K562 (cell line): Measurements from ENCODE around the gene TMEM143. TPM values are rescaled to one million over a fixed set of nuclear protein-coding genes. Genes with fewer than 3 reads are reported as not detected.

Experiments
- ADNP ChIP-seq: fragments of 200-800 bp; sonication (Bioruptor generic); IDR thresholded peaks from 2 replicates; pipeline ENCODE4 v1.6.1; 2016; ENCODE audit warnings: missing genetic modification characterization, missing compliant biosample characterization
- ATF7 ChIP-seq: fragments of 450-650 bp; IDR thresholded peaks from 2 replicates; pipeline ENCODE4 v1.7.1; 2014; ENCODE audit warnings: mild to moderate bottlenecking, moderate library complexity
- BHLHE40 ChIP-seq: IDR thresholded peaks from 2 replicates; pipeline ENCODE4 v1.6.1; 2011; ENCODE audit warnings: low read length, improper control_type of control experiment
- BRCA1 ChIP-seq, 2 experiments: fragments of 450-650 bp in 1 of 2; sonication (generic) in 1 of 2; formaldehyde crosslinking in 1 of 2; IDR thresholded peaks; 2 replicates each; pipeline versions ENCODE4 v1.5.0 to v1.6.1; 2017 to 2020; ENCODE audit warnings: mild to moderate bottlenecking in 1 of 2, missing genetic modification reagents in 1 of 2
- CC2D1A ChIP-seq: fragments of 450-650 bp; IDR thresholded peaks from 2 replicates; pipeline ENCODE4 v1.6.1; 2017; ENCODE audit warnings: mild to moderate bottlenecking
- CCNT2 ChIP-seq: IDR thresholded peaks from 2 replicates; pipeline ENCODE4 v1.6.1; 2011; ENCODE audit warnings: borderline replicate concordance, low read depth, mild to moderate bottlenecking, moderate library complexity, mixed read lengths, low read length; ENCODE audit not compliant: insufficient read length; ENCODE audit errors: extremely low read depth
- CHCHD3 ChIP-seq: fragments of 250-450 bp; sonication (Bioruptor Pico); IDR thresholded peaks from 2 replicates; pipeline ENCODE4 v2.1.2; 2022; ENCODE audit warnings: mild to moderate bottlenecking
- HDAC2 ChIP-seq: fragments of 450-650 bp; IDR thresholded peaks from 2 replicates; pipeline ENCODE4 v1.6.1; 2016; ENCODE audit warnings: mild to moderate bottlenecking
- NR1H2 ChIP-seq: sonication (generic); formaldehyde crosslinking; IDR thresholded peaks from 2 replicates; pipeline ENCODE4 v1.4.0; 2020; ENCODE audit warnings: mild to moderate bottlenecking, missing genetic modification reagents
- POLR2AphosphoS5 ChIP-seq: IDR thresholded peaks from 2 replicates; pipeline ENCODE4 v1.6.1; 2011; ENCODE audit warnings: mild to moderate bottlenecking, low read depth, low read length, moderate library complexity; ENCODE audit not compliant: control insufficient read depth, insufficient read depth
- RFX1 ChIP-seq: fragments of 450-650 bp; IDR thresholded peaks from 2 replicates; pipeline ENCODE4 v1.6.1; 2016; ENCODE audit warnings: mild to moderate bottlenecking, moderate library complexity
- SRSF3 ChIP-seq: fragments of 200-400 bp; formaldehyde crosslinking; IDR thresholded peaks from 2 replicates; pipeline ENCODE4 v1.6.1; 2016; ENCODE audit warnings: mild to moderate bottlenecking, low read length, moderate library complexity; ENCODE audit not compliant: insufficient read depth
- TRIM28 ChIP-seq: fragments of 450-650 bp; IDR thresholded peaks from 2 replicates; pipeline ENCODE4 v1.6.1; 2017
- ZNF830 ChIP-seq: fragments of 250-450 bp; sonication (Bioruptor Pico); IDR thresholded peaks from 2 replicates; pipeline ENCODE4 v1.5.0; 2021; ENCODE audit warnings: mild to moderate bottlenecking
- polyA plus RNA-seq, 8 experiments: library from polyadenylated mRNA; depleted of rRNA in 4 of 8; stranded (reverse) in 5 of 8; unstranded in 3 of 8; fragments of >200 nt; fragmentation: Nextera tagmentation in 2 of 8; fragmentation: Illumina TruSeq in 1 of 8; extraction: Ambion mirVana in 2 of 8; extraction: Trizol in 1 of 8; gene quantifications; 2 replicates each; pipeline versions ENCODE4 v1.2.1 to v1.2.3, GENCODE V29; 2011 to 2014; ENCODE audit warnings: inconsistent platforms in 1 of 8, missing spikeins in 1 of 8
- total RNA-seq, 7 experiments: library from RNA; depleted of rRNA in 6 of 7; stranded (reverse); fragments of >200 nt in 6 of 7; fragmentation: Illumina TruSeq in 2 of 7; extraction: Trizol in 2 of 7; gene quantifications; 2 replicates each; pipeline versions ENCODE4 v1.2.1 to v1.2.3, GENCODE V29; 2011 to 2021; ENCODE audit warnings: low replicate concordance in 1 of 7
- TF ChIP-seq, protein P1 (sequence below), 2 experiments: IDR thresholded peaks; 2 replicates each; pipeline ENCODE4 v1.6.1; 2011; ENCODE audit warnings: borderline replicate concordance in 1 of 2, control low read depth in 1 of 2, low read depth in 1 of 2, low read length in 1 of 2, mild to moderate bottlenecking in 1 of 2, mixed read lengths in 1 of 2, moderate library complexity in 1 of 2; ENCODE audit not compliant: insufficient read depth in 1 of 2, insufficient read length in 1 of 2, poor library complexity in 1 of 2, severe bottlenecking in 1 of 2; ENCODE audit errors: extremely low read depth in 1 of 2
- TF ChIP-seq, protein P2 (sequence below), 3 experiments: IDR thresholded peaks in 2 of 3; conservative IDR thresholded peaks in 1 of 3; 2 replicates each; pipeline ENCODE4 v1.5.1; 2011 to 2012; ENCODE audit warnings: low read length in 3 of 3, mild to moderate bottlenecking in 3 of 3, control low read depth in 2 of 3, improper control_type of control experiment in 1 of 3, inconsistent platforms in 1 of 3, low read depth in 1 of 3, mixed read lengths in 1 of 3, moderate library complexity in 1 of 3; ENCODE audit not compliant: insufficient read depth in 2 of 3
- TF ChIP-seq, protein P3 (sequence below): sonication (generic); formaldehyde crosslinking; IDR thresholded peaks from 2 replicates; pipeline ENCODE4 v1.8.0; 2022; ENCODE audit warnings: mild to moderate bottlenecking, missing genetic modification reagents
- TF ChIP-seq, protein P4 (sequence below): fragments of 450-650 bp; formaldehyde crosslinking; IDR thresholded peaks from 2 replicates; pipeline ENCODE4 v1.4.0; 2020; ENCODE audit warnings: mild to moderate bottlenecking, moderate library complexity
- TF ChIP-seq, protein P5 (sequence below): fragments of 250-450 bp; sonication (Bioruptor Pico); IDR thresholded peaks from 2 replicates; pipeline ENCODE4 v1.8.0; 2022; ENCODE audit warnings: inconsistent platforms

Gene TMEM143
- total and polyA plus RNA-seq, 9 of the 15 experiments (the other 6 are each of a cell fraction or from before 2014, with no cell fraction given), result 0.66 to 8.8 (median 4.3) TPM

DNA sequence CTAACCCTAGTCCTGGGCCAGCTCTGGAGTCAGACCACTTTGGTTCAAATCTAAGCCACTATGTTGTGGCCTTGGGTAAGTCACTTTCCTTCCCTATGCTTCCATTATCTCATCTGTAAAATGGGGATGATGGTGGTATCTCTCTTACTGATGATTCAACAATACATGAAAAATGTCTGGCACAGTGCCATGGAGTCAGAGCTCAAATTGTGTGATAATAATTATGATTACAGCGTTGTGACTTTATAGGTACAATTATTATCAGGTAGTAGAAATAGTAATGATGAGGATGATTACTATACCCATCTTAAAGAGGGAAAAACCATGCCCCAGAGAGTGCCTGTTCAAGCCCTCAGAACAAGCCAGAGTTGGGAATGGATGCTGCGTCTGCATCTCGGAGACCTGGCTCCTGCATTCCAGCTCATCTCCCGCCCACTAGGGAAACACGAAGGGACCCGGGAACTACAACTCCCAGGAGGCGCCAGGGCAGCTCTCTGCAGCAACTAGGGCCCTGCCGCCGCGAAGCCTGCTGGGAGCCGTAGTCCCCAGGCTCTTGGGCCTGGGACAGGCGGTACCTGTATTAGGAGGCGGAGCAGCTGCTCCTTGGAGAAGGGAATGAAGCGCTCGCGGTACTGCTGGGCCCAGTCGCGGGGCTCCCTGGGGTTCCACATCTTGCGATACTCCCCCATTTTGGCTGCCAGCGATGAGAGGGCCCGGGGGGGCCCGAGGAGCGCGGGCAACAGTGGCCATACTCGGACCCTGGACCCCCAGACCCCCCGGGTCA is 832 bp downstream of the TMEM143 start (continued):
- TF ChIP-seq, protein P1, sequence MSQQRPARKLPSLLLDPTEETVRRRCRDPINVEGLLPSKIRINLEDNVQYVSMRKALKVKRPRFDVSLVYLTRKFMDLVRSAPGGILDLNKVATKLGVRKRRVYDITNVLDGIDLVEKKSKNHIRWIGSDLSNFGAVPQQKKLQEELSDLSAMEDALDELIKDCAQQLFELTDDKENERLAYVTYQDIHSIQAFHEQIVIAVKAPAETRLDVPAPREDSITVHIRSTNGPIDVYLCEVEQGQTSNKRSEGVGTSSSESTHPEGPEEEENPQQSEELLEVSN (IDR thresholded peaks at IDR 0.05; ENCODE audit: borderline replicate concordance in 1 of 2, extremely low read depth in 1 of 2, insufficient read depth in 1 of 2, insufficient read length in 1 of 2, low read depth in 1 of 2, low read length in 1 of 2, poor library complexity in 1 of 2, severe bottlenecking in 1 of 2), result peak in 1 of 2 experiments; percentile 38
- TF ChIP-seq, protein P2, sequence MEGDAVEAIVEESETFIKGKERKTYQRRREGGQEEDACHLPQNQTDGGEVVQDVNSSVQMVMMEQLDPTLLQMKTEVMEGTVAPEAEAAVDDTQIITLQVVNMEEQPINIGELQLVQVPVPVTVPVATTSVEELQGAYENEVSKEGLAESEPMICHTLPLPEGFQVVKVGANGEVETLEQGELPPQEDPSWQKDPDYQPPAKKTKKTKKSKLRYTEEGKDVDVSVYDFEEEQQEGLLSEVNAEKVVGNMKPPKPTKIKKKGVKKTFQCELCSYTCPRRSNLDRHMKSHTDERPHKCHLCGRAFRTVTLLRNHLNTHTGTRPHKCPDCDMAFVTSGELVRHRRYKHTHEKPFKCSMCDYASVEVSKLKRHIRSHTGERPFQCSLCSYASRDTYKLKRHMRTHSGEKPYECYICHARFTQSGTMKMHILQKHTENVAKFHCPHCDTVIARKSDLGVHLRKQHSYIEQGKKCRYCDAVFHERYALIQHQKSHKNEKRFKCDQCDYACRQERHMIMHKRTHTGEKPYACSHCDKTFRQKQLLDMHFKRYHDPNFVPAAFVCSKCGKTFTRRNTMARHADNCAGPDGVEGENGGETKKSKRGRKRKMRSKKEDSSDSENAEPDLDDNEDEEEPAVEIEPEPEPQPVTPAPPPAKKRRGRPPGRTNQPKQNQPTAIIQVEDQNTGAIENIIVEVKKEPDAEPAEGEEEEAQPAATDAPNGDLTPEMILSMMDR (IDR thresholded peaks at IDR 0.05 in 2 of 3, conservative IDR thresholded peaks at IDR 0.05 in 1 of 3; ENCODE audit: insufficient read depth in 2 of 3, low read depth in 1 of 3, low read length in 3 of 3), result no peak
- TF ChIP-seq CCNT2 (no peak), BRCA1 (IDR thresholded peaks at IDR 0.05) (no peak), BRCA1 (CRISPR knock-in tag; IDR thresholded peaks at IDR 0.05) (no peak), HDAC2 (0 out of 2 replicates have a peak, but pooled peaks have one; percentile 21), TRIM28 (no peak), BHLHE40 (no peak), RFX1 (no peak), ZNF830 (CRISPR knock-in tag) (no peak), CC2D1A (no peak), ADNP (tag) (no peak), NR1H2 (CRISPR knock-in tag) (no peak), CHCHD3 (CRISPR knock-in tag) (no peak), ATF7 (0 out of 2 replicates have a peak, but pooled peaks have one; percentile 25), POLR2AphosphoS5 (no peak), SRSF3 (no peak)
- TF ChIP-seq, protein P3, sequence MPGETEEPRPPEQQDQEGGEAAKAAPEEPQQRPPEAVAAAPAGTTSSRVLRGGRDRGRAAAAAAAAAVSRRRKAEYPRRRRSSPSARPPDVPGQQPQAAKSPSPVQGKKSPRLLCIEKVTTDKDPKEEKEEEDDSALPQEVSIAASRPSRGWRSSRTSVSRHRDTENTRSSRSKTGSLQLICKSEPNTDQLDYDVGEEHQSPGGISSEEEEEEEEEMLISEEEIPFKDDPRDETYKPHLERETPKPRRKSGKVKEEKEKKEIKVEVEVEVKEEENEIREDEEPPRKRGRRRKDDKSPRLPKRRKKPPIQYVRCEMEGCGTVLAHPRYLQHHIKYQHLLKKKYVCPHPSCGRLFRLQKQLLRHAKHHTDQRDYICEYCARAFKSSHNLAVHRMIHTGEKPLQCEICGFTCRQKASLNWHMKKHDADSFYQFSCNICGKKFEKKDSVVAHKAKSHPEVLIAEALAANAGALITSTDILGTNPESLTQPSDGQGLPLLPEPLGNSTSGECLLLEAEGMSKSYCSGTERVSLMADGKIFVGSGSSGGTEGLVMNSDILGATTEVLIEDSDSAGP (CRISPR knock-in tag), result no peak
- TF ChIP-seq, protein P4, sequence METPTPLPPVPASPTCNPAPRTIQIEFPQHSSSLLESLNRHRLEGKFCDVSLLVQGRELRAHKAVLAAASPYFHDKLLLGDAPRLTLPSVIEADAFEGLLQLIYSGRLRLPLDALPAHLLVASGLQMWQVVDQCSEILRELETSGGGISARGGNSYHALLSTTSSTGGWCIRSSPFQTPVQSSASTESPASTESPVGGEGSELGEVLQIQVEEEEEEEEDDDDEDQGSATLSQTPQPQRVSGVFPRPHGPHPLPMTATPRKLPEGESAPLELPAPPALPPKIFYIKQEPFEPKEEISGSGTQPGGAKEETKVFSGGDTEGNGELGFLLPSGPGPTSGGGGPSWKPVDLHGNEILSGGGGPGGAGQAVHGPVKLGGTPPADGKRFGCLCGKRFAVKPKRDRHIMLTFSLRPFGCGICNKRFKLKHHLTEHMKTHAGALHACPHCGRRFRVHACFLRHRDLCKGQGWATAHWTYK (CRISPR knock-in tag), result 0 out of 2 replicates have a peak, but pooled peaks have one; percentile 44
- TF ChIP-seq, protein P5, sequence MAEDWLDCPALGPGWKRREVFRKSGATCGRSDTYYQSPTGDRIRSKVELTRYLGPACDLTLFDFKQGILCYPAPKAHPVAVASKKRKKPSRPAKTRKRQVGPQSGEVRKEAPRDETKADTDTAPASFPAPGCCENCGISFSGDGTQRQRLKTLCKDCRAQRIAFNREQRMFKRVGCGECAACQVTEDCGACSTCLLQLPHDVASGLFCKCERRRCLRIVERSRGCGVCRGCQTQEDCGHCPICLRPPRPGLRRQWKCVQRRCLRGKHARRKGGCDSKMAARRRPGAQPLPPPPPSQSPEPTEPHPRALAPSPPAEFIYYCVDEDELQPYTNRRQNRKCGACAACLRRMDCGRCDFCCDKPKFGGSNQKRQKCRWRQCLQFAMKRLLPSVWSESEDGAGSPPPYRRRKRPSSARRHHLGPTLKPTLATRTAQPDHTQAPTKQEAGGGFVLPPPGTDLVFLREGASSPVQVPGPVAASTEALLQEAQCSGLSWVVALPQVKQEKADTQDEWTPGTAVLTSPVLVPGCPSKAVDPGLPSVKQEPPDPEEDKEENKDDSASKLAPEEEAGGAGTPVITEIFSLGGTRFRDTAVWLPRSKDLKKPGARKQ (CRISPR knock-in tag), result no peak
